Adrenal gland (tissue), 5 donors: ENCODE data around the gene LBH.

ENCODE experiments used
- POLR2A ChIP-seq, 2 donors: fragments of 450-650 bp; IDR thresholded peaks; one replicate each; pipeline ENCODE4 v1.6.1; 2017; ENCODE audit warnings: antibody characterized with exemption in 2 of 2, mild to moderate bottlenecking in 2 of 2, moderate library complexity in 1 of 2
- TF ChIP-seq, protein P1 (sequence below), 6 experiments: fragments of 450-650 bp in 4 of 6; fragments of 200-600 bp in 2 of 6; sonication (generic) in 1 of 6; IDR thresholded peaks; 1 replicate in 5 of 6; 2 replicates in 1 of 6; pipeline versions ENCODE4 v1.5.1 to v1.8.0; 2016 to 2021; ENCODE audit warnings: antibody characterized with exemption in 6 of 6, mild to moderate bottlenecking in 2 of 6, moderate library complexity in 1 of 6
- donor health status: DM: no; HTN: no; CAD: no.

DNA sequence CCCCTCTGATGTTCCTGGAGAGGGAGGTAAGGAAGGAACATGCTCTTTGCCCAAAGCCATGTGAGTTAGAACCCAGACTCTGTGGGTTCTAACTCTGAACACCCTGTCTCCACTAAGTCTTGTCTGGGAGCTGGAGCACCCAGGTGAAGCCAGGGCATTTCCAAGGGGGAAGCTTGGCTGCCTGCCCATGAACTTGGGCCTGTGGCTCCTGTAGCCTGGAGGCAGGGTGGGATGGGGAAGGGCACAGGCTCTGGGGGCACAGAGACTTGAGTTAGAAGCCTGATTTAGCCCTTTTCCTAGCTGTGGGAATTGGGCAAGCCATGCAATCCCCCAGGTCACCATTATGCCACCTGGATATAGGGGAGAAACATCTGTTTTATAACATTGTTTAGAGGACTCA is 65.2 kb downstream of the LBH start:
- TF ChIP-seq, protein P1, sequence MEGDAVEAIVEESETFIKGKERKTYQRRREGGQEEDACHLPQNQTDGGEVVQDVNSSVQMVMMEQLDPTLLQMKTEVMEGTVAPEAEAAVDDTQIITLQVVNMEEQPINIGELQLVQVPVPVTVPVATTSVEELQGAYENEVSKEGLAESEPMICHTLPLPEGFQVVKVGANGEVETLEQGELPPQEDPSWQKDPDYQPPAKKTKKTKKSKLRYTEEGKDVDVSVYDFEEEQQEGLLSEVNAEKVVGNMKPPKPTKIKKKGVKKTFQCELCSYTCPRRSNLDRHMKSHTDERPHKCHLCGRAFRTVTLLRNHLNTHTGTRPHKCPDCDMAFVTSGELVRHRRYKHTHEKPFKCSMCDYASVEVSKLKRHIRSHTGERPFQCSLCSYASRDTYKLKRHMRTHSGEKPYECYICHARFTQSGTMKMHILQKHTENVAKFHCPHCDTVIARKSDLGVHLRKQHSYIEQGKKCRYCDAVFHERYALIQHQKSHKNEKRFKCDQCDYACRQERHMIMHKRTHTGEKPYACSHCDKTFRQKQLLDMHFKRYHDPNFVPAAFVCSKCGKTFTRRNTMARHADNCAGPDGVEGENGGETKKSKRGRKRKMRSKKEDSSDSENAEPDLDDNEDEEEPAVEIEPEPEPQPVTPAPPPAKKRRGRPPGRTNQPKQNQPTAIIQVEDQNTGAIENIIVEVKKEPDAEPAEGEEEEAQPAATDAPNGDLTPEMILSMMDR (IDR thresholded peaks at IDR 0.05), result no peak
- TF ChIP-seq POLR2A (IDR thresholded peaks at IDR 0.05), result no peak
